NCI-H1417 treated with DMSO at 0.1 percent for 48 hours (cell line): ENCODE data around the gene TRAPPC2.
A peak's percentile ranks its signal among the peaks of the same experiment; 100 is the strongest.

Source experiments
- DNase-seq: peaks from one replicate; lab custom pipeline; 2025; lab: John Stamatoyannopoulos, UW

The TRAPPC2 gene

GRCh38 chrX:13734278-13735172 lies at the start of gene TRAPPC2, which contains the start of gene OFD1:
Gene TRAPPC2, minus strand, starts transcription at chrX:13734620. Its CDS starts 14,657 bp downstream, at chrX:13719963.
Gene OFD1, plus strand, starts transcription at chrX:13734748. Its CDS starts 324 bp downstream, at chrX:13735072.
- DNase-seq = peak; percentile 95

GRCh38 chrX:13780868-13781427 lies 46.5 kb upstream of the TRAPPC2 start:
- DNase-seq = no peak

DNA sequence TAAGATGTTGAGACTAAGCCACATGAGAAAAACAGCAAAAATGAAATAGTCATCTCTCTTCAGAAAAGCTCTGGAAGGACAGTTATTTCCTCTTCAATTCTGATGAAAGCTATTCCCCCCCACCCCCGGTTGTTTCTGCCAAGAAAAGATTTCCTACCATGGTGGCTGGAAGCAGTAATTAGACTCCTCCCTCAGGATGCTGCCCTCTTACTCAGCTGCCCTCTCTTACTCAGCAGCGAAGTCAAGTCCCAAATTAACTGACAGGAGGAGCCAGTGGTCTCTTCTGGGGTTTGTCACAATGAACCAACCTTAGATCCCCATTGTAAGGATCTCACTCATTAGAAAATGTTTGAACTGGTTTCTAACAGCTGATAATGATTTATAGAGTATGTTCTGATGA lies 44.5 kb upstream of the TRAPPC2 start:
- DNase-seq = no peak

- DNase-seq = no peak
These were observed 42.0 kb upstream of the TRAPPC2 start for GRCh38 chrX:13776387-13776786.

DNA sequence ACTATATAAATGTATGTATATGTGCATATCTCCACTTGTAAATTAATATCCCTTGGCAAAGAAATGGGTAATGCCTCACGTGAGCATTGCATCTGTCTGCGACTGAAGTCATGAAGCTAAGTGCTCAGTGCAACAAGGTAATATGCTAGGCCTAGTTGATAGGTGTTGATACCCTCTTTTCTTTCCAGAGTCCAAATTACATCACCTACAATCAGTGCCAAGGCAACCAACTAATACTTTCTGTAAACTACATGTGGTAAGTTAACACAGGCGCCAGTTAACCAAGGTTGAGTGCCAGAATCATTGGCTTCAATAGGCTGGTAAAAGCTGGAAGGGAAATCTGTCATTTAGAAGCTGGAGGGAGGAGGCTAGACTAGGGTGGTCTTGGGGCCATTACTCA lies 41.4 kb upstream of the TRAPPC2 start:
- no peak for DNase-seq

- DNase-seq = no peak
These were observed 40.3 kb upstream of the TRAPPC2 start for GRCh38 chrX:13774696-13775095.

GRCh38 chrX:13770013-13770535 lies 35.7 kb upstream of the TRAPPC2 start:
- peak; percentile 70 for DNase-seq

GRCh38 chrX:13768939-13769338 lies 34.5 kb upstream of the TRAPPC2 start:
- no peak for DNase-seq

DNA sequence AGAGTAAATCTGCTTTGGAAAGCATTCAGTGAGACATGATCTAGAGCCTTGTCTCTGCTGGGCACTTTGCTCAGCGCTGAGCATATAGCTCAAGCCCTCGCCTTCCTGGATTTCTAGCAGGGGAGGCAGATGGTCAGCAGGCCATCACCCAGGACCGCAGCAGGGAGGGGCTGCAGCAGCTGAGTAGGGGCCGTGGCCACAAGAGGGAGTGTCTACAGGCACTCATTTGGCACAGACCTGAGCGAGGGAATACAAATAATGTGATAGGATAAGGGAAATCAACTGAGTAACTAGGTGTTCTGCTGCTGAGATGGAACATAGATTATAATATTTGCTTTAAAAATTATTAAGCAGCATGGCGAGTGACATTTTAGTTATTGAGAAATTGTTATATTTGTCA lies 30.3 kb upstream of the TRAPPC2 start:
- DNase-seq = no peak

GRCh38 chrX:13764281-13764680 lies 29.9 kb upstream of the TRAPPC2 start:
- DNase-seq = no peak

- no peak for DNase-seq
These were observed 29.1 kb upstream of the TRAPPC2 start for GRCh38 chrX:13763489-13763888.

DNA sequence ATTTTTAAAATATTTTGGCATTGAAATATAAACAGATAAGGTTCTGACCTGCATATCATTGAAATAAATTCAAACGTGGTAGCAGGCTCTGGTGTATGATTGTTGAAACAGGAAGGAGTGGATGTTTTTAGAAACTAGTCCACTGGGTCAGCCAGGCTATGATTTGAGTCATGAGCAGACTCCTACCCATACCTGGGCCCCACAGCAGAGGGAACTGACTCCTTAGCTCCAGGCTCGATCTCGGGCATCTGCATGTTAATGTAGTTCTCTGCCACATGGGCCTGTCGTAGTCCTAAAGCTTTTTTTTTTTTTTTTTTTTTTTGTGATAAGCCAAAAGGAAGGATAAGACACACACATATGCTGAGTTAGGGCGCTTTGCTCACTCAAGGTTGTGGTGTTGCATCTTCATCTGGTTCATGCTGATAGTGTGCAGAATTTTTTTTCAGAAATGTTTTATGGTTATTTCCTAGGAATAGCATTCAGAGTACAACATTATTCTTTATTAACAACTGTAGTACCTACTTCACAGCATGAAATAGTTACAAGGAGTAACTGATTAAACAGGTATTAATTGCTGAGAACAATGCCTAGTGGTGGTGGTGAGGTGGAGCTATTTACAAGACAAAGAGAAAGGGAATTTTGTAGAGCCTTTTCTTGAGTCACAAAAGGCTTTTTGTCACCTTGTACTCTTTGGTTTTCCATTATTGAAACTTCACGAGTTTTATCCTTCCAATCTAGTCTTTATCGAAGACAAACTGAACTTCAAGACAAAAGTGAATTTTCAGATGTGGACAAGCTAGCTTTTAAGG lies 27.4 kb upstream of the TRAPPC2 start:
- no peak for DNase-seq

GRCh38 chrX:13760426-13760825 lies 26.0 kb upstream of the TRAPPC2 start:
- DNase-seq = no peak

GRCh38 chrX:13759152-13759718 lies 24.8 kb upstream of the TRAPPC2 start:
- DNase-seq = no peak

- no peak for DNase-seq
These were observed 22.0 kb upstream of the TRAPPC2 start for GRCh38 chrX:13756381-13756780.

- no peak for DNase-seq
These were observed 20.8 kb upstream of the TRAPPC2 start for GRCh38 chrX:13755254-13755653.

- no peak for DNase-seq
These were observed 20.3 kb upstream of the TRAPPC2 start for GRCh38 chrX:13754765-13755164.

DNA sequence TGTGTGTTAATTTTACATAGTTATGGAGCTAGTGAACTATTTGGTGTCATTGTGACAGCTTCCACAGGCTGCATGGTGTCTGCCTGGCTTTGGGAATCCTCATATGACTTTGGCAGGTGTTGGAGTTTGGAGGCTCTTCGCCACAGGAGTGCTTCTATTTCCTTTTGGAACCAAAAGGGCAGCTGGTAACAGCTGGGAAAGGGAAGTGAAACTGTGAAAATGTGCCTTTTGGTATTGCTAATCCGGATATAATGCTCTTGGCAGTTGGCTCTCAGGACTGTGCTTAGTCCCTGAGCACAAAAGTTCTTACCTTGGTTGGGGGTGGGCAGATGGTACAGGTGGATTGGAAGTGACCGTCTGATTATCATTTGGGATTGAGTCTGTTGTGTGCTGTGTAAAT lies 18.2 kb upstream of the TRAPPC2 start:
- DNase-seq = no peak

DNA sequence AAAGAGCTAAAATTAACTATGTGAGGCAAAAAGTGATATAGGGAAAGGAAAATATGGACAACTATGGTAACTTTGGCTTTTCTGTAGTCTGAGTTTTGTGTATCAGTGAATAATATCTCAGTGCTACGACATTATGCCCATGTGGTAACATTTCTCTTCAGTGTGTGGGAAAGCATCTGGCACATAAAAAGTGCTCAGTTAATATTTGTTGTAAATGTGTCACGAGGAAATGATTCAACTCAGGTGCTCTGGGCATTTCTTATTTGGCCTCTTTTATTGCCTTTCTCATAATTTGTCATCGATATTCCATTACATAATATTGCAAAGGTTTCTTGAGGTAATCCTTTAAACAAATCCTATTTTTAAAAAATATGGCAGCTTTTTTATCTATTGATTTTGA lies 17.7 kb upstream of the TRAPPC2 start:
- DNase-seq = no peak

DNA sequence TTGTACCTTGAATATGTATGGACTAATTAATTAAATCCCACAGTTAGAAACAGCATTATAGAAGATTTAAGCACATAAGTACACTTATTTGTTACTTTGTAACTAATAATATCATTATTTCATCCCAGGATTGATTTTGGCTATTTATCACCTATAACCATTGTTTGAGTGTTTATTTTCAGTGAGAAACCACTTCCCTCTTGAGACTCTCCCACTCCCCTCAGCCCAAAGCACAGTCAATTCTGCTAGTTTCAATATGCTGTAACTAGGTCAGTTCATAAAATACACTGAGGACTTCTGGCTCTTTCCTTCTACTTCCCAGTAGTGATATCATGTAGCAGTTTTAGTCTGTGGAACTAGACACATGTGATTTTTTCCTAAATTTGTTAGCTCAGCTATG lies 16.4 kb upstream of the TRAPPC2 start:
- DNase-seq = no peak

DNA sequence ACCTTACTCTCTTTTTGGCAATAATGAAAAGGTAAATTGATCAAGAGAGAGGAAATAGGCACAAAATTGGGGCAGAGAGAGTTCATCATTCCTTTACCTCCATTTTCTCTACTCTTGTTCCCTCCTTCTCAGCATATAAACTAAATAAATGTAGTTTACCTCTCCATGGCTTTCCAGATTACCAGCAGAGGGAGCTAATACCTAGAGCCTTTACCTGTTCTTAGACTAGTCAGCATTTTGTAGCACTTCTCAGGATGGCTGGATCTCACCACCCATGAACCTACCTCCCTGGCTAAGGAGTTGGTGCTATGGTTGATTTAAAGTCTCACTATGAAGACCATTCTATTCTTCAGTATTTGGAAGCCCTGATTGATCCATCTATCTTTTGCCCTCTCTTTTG lies 15.8 kb upstream of the TRAPPC2 start:
- peak; percentile 32 for DNase-seq

DNA sequence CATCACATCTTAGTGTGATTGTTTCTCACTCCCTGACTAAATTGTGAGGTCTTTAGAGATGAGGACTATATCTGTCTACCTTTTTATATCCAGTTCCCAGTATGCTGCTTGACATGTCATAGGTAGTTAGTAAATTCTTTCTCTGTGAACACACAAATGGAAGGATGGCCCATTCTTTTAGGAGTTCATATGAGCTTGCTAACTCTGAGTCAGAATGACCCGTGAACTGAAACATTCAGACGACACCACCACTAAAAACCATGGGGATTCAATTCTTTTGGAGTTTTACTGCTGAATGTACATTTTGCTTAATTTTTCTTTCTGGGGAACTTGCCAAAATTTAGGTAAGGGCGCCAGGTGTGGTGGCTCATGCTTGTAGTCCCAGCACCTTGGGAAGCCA lies 14.1 kb upstream of the TRAPPC2 start:
- no peak for DNase-seq
